ENCODE data around the gene COL9A3.

GRCh38 chr20:62782893-62783278 is 34.0 kb upstream of the COL9A3 start:
- TF ChIP-seq CTCF (IDR thresholded peaks at IDR 0.05) (peak in 2 of 12 donors; percentile 4 to 5), POLR2A (IDR thresholded peaks at IDR 0.05) (no peak)
